Activated CD4-positive, alpha-beta T cell treated with anti-CD3 and anti-CD28 coated beads, Interleukin-2, amount 50 U/mL, for 4 hours (primary cell): ENCODE data around the gene B4GALT5.
"Not testable (repeated sequence)": the region's sequence is repeated elsewhere in the genome, so short reads cannot be mapped to it uniquely, and the experiment has no call there.

Source experiments
- DNase-seq, 2 experiments: peaks; one replicate each; pipeline ENCODE4 v3.0.0-alpha.2; 2020

The B4GALT5 gene

GRCh38 chr20:49624988-49625387, 88.7 kb downstream of the B4GALT5 start:
- not testable (repeated sequence) for DNase-seq

DNA sequence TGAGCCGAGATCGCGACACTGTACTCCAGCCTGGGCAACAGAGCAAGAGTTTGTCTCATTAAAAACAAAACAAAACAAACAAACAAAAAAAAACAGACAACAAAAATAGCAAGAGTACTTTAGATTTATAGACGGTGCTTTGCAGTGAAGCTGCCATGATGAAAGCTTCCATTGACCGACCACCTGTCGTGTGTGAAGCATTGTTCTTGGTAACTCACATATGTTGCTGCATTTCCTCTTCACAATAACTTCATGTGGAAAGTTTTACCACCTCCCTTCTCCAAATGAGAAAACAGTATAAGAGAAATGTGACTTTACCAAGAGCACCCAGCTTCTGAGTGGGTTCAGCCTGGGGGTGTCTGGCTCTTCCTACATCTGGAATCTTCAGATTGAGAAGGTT, 89.4 kb downstream of the B4GALT5 start:
- no peak for DNase-seq

- DNase-seq: no peak
These were observed 91.4 kb downstream of the B4GALT5 start for GRCh38 chr20:49622243-49622642.

- no peak for DNase-seq
These were observed 93.1 kb downstream of the B4GALT5 start for GRCh38 chr20:49620364-49621240.

DNA sequence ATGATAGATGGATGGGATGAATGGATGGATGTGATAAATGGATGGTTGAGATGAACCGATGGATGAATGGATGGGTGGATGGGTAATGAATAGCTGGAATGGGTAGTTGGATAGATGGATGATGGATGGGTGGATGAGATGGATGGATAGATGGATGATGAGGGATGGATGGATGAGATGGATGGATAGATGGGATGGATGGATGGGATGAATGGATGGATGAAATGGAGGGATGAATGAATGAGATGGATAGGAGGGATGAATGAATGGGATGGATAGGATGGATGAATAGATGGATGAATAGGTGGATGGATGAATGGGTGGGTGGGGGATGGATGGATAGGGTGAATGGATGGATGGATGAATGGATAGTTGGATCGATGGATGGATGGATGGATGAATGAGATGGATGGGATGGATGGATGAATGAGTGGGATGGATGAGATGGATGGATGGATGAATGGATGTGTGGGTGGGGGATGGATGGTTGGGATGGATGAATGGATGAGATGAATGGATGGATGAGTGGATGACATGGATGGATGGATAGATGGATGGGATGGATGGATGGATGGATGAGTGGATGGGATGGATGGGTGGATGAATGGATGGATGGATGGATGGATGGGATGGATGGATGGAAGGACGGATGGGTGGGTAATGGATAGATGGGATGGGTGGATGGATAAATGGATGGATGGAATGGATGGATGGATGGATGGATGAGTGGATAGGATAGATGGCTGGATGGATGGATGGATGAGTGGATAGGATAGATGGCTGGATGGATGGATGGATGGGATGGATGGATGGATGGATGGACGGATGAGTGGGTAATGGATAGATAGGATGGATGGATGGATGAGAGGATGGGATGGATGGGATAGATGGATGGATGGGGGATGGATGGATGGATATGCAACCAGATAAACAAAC, 94.3 kb downstream of the B4GALT5 start:
- DNase-seq: no peak

- no peak for DNase-seq
These were observed 95.4 kb downstream of the B4GALT5 start for GRCh38 chr20:49618289-49618688.

- not testable (repeated sequence) for DNase-seq
These were observed 96.3 kb downstream of the B4GALT5 start for GRCh38 chr20:49617394-49617793.

DNA sequence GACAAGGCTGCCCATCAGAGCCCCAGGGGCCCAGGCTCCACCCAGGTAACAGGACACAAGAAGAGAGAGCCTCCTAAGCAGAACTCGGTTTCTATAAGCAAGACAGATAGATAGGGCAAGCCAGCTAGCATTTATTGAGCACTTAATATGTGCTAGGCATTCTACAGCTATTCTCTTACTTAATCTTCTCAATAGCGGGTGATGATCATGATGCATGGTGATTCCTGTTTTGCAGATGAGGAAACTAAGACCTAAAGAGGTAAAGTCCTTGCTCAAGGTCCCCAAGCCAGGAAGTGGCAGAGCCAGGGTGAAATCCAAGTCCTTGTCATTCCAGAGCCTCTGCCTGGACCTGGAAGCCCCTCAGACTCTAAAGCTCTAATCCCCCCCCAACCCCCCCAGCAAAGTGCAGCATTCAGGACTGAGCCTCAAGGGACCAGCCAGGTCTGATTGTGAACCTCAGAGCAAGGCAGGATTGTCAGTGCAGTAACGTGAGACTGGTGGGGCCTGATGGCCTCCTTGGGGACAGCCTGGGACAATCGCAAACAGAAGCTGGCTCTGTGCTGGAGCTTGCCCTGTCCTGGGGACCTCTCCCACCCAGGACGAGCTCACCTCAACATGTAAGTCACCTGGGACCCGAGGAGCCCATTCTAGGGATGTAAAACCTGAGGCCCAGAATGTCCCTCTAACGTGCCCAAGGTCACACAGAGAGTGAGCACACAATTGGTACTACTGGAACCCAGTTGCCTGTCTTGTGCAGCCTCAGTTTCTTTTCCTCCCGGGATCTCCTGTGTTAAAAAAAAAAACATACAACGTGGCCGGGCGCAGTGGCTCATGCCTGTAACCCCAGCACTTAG, 97.3 kb downstream of the B4GALT5 start:
- no peak for DNase-seq

DNA sequence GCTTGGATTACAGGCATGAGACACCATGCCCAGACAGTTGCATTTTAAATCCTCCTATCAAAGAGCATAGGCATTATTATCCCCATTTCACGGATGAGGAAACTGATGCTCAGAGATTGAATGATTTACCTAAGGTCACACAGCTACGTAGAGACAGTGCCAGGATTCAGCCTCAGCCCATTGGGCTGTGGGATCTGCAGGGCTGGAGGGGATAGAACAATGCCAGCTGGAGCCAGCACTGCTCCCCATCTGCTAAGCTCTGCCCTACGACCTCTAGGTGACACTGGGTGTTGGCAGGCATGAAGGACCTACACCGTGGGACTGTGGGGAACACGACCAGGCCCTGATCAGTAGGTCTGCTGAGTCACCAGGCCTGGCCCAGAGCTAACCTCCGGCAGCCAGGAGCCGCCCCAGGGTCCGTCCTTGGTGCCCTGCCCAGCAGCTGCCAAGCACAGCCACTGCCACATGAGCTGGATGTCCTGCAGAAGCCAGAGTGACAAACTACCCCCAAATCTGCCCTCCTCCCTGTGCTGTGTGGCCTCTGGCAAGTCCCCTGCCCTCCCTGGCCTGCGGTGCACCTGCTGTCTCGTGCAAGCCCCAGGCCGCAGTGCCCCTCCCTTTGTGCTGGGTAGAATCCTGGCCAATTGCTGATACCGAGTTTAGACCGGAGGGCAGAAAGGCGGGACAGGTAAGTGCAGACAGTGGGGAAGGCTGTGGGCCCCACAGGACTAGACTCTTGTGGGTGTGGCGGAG, 98.1 kb downstream of the B4GALT5 start:
- no peak for DNase-seq

- DNase-seq: not testable (repeated sequence)
These were observed 98.7 kb downstream of the B4GALT5 start for GRCh38 chr20:49615051-49615400.

DNA sequence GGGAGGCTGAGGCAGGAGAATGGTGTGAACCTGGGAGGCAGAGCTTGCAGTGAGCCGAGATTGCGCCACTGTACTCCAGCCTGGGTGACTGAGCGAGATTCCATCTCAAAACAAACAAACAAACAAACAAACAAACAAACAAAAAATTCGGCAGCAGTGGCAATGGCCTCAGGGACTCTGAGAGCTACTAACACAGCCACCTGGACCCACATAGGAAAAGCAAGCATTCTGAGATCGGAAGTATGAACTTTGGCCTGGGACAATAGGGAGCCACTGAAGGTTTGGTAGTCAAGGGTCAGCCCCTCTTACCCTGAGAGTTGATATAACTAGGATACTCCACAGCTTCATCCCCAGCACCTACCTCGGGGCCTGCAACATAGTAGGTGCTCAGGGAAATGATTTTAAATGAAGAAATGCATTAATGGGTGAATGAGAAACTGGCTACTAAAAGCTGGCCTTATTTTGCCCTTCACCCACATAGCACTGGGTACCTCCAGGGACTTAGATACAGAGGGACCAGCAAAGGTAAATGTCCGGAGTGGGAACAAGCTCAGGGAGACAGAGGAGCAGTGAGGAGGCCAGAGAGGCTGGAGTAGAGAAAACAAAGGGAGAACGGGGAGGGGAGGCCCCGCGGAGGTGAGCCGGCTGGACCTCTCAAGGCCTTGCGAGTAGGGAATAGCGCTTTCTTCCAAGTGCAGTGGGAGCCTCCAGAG, 99.2 kb downstream of the B4GALT5 start:
- DNase-seq: no peak

GRCh38 chr20:49612127-49612738, 101.4 kb downstream of the B4GALT5 start:
- no peak for DNase-seq

DNA sequence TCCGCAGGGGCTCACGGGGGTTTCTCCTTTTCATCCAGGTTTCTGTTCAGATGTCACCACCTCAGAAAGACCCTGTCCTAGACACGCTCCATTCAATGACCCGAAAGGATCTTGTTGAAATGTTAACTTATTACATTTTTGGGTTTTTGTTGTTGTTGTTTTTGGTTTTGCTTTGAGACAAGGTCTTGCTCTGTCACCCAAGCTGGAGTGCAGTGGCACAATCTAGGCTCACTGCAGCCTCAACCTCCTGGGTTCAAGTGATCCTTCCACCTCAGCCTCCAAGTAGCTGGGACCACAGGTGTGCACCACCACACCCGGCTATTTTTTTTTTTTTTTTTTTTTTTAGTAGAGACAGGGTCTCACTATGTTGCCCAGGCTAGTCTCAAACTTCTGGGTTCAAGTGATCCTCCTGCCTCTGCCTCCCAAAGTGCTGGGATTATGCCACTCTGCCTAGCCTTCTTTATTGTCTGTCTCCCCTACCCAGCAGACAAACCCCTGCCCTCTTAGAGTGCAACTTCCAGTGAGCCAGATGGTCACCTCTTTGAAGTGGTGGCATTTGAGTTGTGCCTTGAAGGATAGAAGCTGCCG, 102.0 kb downstream of the B4GALT5 start:
- not testable (repeated sequence) for DNase-seq

- peak; percentile 60 to 61 for DNase-seq
These were observed 102.8 kb downstream of the B4GALT5 start for GRCh38 chr20:49610691-49611538.

- DNase-seq: peak; percentile 70 to 72
These were observed 104.7 kb downstream of the B4GALT5 start for GRCh38 chr20:49608752-49609670.

DNA sequence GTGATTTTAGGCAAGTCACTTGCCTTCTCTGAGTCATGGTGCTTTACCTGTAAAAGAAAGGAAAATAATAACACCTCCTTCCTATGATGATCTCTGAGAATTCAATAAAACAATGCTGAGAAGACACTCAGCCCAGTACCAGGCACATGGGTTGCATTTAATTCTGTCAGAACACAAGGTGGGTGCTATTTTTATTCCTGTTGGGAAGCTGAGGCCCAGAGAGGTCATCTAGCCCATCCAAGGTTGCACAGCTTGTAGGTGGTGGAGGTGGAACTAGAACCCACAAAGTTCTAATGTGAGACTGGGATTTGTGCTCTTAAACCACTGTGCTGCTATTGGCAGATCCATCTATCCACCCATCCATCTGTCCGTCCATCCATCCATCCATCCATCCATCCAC, 106.1 kb downstream of the B4GALT5 start:
- no peak for DNase-seq

DNA sequence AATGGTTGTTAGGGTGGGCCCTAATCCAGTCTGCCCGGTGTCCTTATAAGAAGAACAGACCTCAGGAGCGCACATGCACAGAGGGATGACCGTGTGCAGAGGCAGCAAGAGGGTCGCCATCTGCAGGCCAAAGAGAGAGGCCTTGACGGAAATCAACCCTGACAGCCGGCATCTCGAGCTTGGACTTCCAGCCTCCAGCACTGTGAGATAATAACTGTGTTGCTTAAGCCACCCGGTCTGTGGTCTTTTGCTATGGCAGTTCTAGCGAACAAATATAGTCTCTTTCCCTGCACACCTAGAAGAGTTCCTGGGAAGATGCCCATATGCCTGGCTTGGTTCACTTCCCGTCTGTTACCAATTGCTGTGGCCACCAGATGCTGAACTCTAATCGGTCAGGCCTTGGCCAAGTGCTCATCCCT, 110.5 kb downstream of the B4GALT5 start:
- no peak for DNase-seq
